NT2/D1 (cell line): ENCODE data around the gene RAB37.

Experiments
- YY1 ChIP-seq: IDR thresholded peaks from 2 replicates; pipeline ENCODE4 v1.6.1; 2011; ENCODE audit not compliant: insufficient read length, insufficient read depth
- ZNF274 ChIP-seq: IDR thresholded peaks from 2 replicates; pipeline ENCODE4 v1.6.1; 2011; ENCODE audit warnings: mild to moderate bottlenecking, low read depth, low read length

- TF ChIP-seq YY1 (no peak), ZNF274 (no peak)
Observed at GRCh38 chr17:74715144-74715543, 21.9 kb upstream of the RAB37 start.
